Measurements from ENCODE around the gene CDK5R2. TPM values are rescaled to one million over a fixed set of nuclear protein-coding genes. Genes with fewer than 3 reads are reported as not detected.
"Not testable (repeated sequence)": the region's sequence is repeated elsewhere in the genome, so short reads cannot be mapped to it uniquely, and the experiment has no call there.

Gene CDK5R2
- total RNA-seq, 6 donors from 2014 or later, result not detected

DNA sequence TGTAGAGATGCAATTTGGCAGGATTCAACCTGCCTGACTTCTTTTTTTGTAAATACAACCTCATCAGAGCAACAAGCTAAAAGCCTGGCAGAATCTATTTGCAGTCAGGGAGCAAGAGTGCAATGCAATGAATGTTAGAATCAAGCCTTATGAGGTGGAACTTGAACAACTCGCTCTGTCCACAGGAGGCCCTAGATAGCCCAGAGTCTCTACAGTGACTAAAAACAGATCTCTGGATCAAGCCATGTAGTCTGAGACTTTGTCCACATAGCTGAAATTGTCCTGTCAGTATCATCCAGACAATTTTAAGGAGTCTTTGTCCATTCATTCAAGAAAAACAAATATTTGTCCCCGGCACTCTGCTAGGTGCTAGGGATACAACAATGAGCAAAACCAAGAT is 32.0 kb upstream of the CDK5R2 start:
- ATAC-seq (ENCODE audit: low FRiP score in 2 of 2) (no peak), DNase-seq (no peak)
- Histone ChIP-seq H3K27ac (no peak overlapping the region), H3K4me1 (no peaks in the 10 kb centered on the region), H3K27me3 (no peaks in the 10 kb centered on the region), H3K9me3 (peaks cover 0 to 6% (median 0%) of the 10 kb centered on the region in 4 donors), H3K36me3 (no peaks in the 10 kb centered on the region), H3K4me3 (no peak overlapping the region)
- no peak for TF ChIP-seq POLR2A (IDR thresholded peaks at IDR 0.05)
- TF ChIP-seq, protein P1, sequence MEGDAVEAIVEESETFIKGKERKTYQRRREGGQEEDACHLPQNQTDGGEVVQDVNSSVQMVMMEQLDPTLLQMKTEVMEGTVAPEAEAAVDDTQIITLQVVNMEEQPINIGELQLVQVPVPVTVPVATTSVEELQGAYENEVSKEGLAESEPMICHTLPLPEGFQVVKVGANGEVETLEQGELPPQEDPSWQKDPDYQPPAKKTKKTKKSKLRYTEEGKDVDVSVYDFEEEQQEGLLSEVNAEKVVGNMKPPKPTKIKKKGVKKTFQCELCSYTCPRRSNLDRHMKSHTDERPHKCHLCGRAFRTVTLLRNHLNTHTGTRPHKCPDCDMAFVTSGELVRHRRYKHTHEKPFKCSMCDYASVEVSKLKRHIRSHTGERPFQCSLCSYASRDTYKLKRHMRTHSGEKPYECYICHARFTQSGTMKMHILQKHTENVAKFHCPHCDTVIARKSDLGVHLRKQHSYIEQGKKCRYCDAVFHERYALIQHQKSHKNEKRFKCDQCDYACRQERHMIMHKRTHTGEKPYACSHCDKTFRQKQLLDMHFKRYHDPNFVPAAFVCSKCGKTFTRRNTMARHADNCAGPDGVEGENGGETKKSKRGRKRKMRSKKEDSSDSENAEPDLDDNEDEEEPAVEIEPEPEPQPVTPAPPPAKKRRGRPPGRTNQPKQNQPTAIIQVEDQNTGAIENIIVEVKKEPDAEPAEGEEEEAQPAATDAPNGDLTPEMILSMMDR (IDR thresholded peaks at IDR 0.05), result no peak
- 60 to 69% methylated on average over 2 of the region's 2 CpGs for WGBS, 2 donors

GRCh38 chr2:218927876-218928275 is 31.6 kb upstream of the CDK5R2 start:
- Histone ChIP-seq H3K4me1 (no peaks in the 10 kb centered on the region), H3K36me3 (no peaks in the 10 kb centered on the region), H3K9me3 (peaks cover 0 to 6% (median 0%) of the 10 kb centered on the region in 4 donors), H3K27me3 (no peaks in the 10 kb centered on the region), H3K27ac (no peak overlapping the region), H3K4me3 (no peak overlapping the region)
- no peak for ATAC-seq (ENCODE audit: low FRiP score in 2 of 2)
- WGBS, 2 donors, result 54 to 65% methylated on average over 4 of the region's 4 CpGs
- DNase-seq, result no peak
- TF ChIP-seq, protein P1 (IDR thresholded peaks at IDR 0.05), result no peak
- TF ChIP-seq POLR2AphosphoS5 (IDR thresholded peaks at IDR 0.05) (no peak), POLR2A (IDR thresholded peaks at IDR 0.05) (no peak), EP300 (IDR thresholded peaks at IDR 0.05) (no peak)

DNA sequence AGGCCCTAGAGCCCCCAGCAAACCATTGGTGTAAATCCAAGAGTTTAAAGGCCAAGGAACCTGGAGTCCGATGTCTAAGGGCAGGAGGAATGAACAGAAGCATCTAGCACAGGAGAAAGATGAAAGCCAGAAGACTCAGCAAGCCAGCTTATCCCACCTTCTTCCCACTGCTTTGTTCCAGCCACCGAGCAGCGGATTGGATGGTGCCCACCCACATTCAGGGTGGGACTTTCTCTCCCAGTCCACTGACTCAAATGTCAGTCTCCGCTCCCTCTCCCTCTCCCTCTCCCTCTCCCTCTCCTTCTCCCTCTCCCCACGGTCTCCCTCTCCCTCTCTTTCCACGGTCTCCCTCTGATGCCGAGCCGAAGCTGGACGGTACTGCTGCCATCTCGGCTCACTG is 29.0 kb upstream of the CDK5R2 start:
- H3K27ac ChIP-seq; H3K36me3 ChIP-seq; H3K27me3 ChIP-seq; H3K9me3 ChIP-seq; DNase-seq; H3K4me1 ChIP-seq; H3K4me3 ChIP-seq; ATAC-seq (ENCODE audit: low FRiP score in 2 of 2): not testable (repeated sequence)
- WGBS, 2 donors, result 90 to 93% methylated on average over 6 to 9 of the region's 10 CpGs

DNA sequence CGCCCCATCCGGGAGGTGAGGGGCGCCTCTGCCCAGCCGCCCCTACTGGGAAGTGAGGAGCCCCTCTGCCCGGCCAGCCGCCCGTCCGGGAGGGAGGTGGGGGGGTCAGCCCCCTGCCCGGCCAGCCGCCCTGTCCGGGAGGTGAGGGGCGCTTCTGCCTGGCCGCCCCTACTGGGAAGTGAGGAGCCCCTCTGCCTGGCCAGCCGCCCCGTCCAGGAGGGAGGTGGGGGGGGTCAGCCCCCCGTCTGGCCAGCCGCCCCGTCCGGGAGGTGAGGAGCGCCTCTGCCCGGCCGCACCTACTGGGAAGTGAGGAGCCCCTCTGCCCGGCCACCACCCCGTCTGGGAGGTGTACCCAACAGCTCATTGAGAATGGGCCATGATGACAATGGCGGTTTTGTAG is 27.7 kb upstream of the CDK5R2 start:
- WGBS, 2 donors, result 93 to 97% methylated on average over 7 to 10 of the region's 25 CpGs
- not testable (repeated sequence) for H3K27me3 ChIP-seq

DNA sequence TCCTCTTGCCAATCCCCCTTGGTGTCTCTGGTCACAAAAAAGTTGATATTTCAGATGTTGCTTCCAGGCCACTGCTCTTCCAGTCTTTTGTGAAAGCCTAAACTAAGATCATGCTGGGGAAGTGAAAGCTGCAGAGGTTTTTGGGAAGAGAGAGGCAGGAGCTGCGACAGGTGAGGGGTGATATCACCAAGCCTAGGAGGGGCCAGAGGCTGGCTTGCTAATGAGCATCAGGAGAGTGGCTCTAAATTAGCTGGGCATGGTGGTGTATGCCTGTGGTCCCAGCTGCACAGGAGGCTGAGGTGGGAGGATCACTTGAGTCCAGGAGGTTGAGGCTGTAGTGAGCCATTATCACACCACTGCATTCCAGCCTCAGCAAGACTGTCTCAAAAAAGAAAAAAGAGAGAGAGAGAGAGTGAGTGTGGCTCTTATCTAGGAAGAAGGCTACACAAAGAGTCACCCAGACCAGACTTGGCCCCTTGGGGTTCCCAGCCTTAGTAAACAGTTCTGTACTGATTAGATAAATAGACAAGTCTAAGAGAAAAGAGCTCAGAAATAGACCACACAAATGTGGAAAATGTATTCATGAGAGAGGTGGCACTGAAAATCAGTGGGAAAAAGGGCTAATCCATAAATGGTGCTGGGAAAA is 14.6 kb upstream of the CDK5R2 start:
- WGBS, 2 donors, result 71 to 73% methylated on average over 1 of the region's 1 CpG
- no peaks in the 10 kb centered on the region for H3K27me3 ChIP-seq

More for the DNA sequence above, 27.7 kb upstream of the CDK5R2 start:
- not testable (repeated sequence) for H3K4me3 ChIP-seq; H3K4me1 ChIP-seq; H3K36me3 ChIP-seq; H3K27ac ChIP-seq; ATAC-seq (ENCODE audit: low FRiP score in 2 of 2); H3K9me3 ChIP-seq
- peak in 1 of 2 donors; percentile 59 for DNase-seq

GRCh38 chr2:218946621-218947020 is 12.8 kb upstream of the CDK5R2 start:
- Histone ChIP-seq H3K27ac (no peak overlapping the region), H3K4me1 (no peaks in the 10 kb centered on the region), H3K27me3 (no peaks in the 10 kb centered on the region), H3K4me3 (no peak overlapping the region), H3K36me3 (no peaks in the 10 kb centered on the region), H3K9me3 (no peaks in the 10 kb centered on the region)
- no peak for ATAC-seq (ENCODE audit: low FRiP score in 2 of 2)
- TF ChIP-seq POLR2A (IDR thresholded peaks at IDR 0.05), result no peak
- TF ChIP-seq POLR2AphosphoS5 (IDR thresholded peaks at IDR 0.05), result no peak
- TF ChIP-seq, protein P1 (IDR thresholded peaks at IDR 0.05), result no peak
- TF ChIP-seq EP300 (IDR thresholded peaks at IDR 0.05), result no peak
- DNase-seq, result no peak
- WGBS, 2 donors, result 83 to 88% methylated on average over 1 of the region's 1 CpG

More for the DNA sequence above, 14.6 kb upstream of the CDK5R2 start:
- Histone ChIP-seq H3K36me3 (no peaks in the 10 kb centered on the region), H3K9me3 (no peaks in the 10 kb centered on the region), H3K4me1 (no peaks in the 10 kb centered on the region), H3K27ac (no peak overlapping the region), H3K4me3 (no peak overlapping the region)
- ATAC-seq (ENCODE audit: low FRiP score in 2 of 2) (no peak), DNase-seq (no peak)
- TF ChIP-seq EP300 (IDR thresholded peaks at IDR 0.05) (no peak), POLR2A (IDR thresholded peaks at IDR 0.05) (no peak), POLR2AphosphoS5 (IDR thresholded peaks at IDR 0.05) (no peak)
- TF ChIP-seq, protein P1 (IDR thresholded peaks at IDR 0.05), result no peak

All from upper lobe of left lung (tissue), 6 donors.